NT2/D1 (cell line): ENCODE results near the gene PLCG2.
"Not testable (repeated sequence)": the region's sequence is repeated elsewhere in the genome, so short reads cannot be mapped to it uniquely, and the experiment has no call there.

Experiments
- DNase-seq: peaks from one replicate; pipeline ENCODE4 v3.0.0-alpha.2; 2011; ENCODE audit warnings: low read depth, low spot score
- H3K27me3 ChIP-seq: 2 replicates; pipeline ENCODE4 v1.6.0; 2011; ENCODE audit warnings: mild to moderate bottlenecking; ENCODE audit not compliant: insufficient read length, insufficient read depth
- H3K36me3 ChIP-seq: 2 replicates; pipeline ENCODE4 v1.6.1; 2011; ENCODE audit warnings: mild to moderate bottlenecking, low read length, mixed read lengths; ENCODE audit not compliant: insufficient read depth, insufficient read length
- H3K4me1 ChIP-seq: 2 replicates; pipeline ENCODE4 v1.5.1; 2011; ENCODE audit not compliant: insufficient read depth, insufficient read length
- H3K4me3 ChIP-seq: 2 replicates; pipeline ENCODE4 v1.5.1; 2011; ENCODE audit warnings: low read depth; ENCODE audit not compliant: insufficient read length
- H3K9ac ChIP-seq: 2 replicates; pipeline ENCODE4 v1.6.0; 2011; ENCODE audit warnings: low read depth; ENCODE audit not compliant: insufficient read length
- H3K9me3 ChIP-seq: 2 replicates; pipeline ENCODE4 v1.5.1; 2011; ENCODE audit warnings: mild to moderate bottlenecking, low read length; ENCODE audit not compliant: insufficient read depth
- SUZ12 ChIP-seq: IDR thresholded peaks from 2 replicates; pipeline ENCODE4 v1.6.1; 2011; ENCODE audit not compliant: insufficient read length, insufficient read depth; ENCODE audit errors: extremely low read depth
- YY1 ChIP-seq: IDR thresholded peaks from 2 replicates; pipeline ENCODE4 v1.6.1; 2011; ENCODE audit not compliant: insufficient read length, insufficient read depth
- ZNF274 ChIP-seq: IDR thresholded peaks from 2 replicates; pipeline ENCODE4 v1.6.1; 2011; ENCODE audit warnings: mild to moderate bottlenecking, low read depth, low read length

PLCG2 gene

DNA sequence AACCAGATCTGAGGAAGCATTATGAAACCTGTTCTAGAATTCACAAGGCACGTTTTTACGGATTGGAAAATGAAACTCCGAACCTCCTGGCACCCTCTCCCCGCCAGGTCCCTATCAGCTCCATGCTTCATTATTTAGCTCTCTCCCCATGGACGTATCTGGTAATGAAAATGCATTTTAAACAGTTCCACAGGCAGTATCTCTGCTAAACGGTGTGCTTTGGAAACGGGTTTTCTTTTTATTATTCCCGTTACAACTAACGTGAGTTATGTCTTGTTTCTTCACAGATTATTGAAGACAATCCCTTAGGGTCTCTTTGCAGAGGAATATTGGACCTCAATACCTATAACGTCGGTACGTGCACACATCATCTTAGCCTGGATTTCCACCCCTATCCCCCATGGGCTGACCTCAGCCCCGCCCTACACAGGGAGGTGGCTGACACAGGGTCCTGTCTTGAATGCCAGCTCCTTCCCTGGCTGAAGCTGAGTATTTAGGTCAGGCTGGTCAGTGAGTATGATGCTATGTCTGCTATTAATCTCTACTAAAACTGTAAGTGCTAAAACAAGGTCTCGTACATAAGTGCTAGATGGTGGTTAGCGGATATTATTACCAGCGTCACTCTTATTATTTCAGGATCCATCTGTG, 149.3 kb downstream of the PLCG2 start:
- DNase-seq: no peak

GRCh38 chr16:81928975-81929374, 149.9 kb downstream of the PLCG2 start:
- H3K27me3 ChIP-seq: no peaks in the 10 kb centered on the region
- H3K36me3 ChIP-seq: no peaks in the 10 kb centered on the region
- TF ChIP-seq ZNF274 (no peak), YY1 (no peak), SUZ12 (no peak)
- no peaks in the 10 kb centered on the region for H3K4me1 ChIP-seq
- no peak overlapping the region for H3K9ac ChIP-seq
- DNase-seq: no peak
- no peaks in the 10 kb centered on the region for H3K9me3 ChIP-seq
- no peak overlapping the region for H3K4me3 ChIP-seq

More for the DNA sequence above, 149.3 kb downstream of the PLCG2 start:
- TF ChIP-seq ZNF274 (no peak), SUZ12 (no peak), YY1 (no peak)
- no peaks in the 10 kb centered on the region for H3K27me3 ChIP-seq
- no peaks in the 10 kb centered on the region for H3K9me3 ChIP-seq
- no peak overlapping the region for H3K9ac ChIP-seq
- H3K4me1 ChIP-seq: no peaks in the 10 kb centered on the region
- H3K4me3 ChIP-seq: no peak overlapping the region
- no peaks in the 10 kb centered on the region for H3K36me3 ChIP-seq

GRCh38 chr16:81929841-81930240, 150.8 kb downstream of the PLCG2 start:
- Histone ChIP-seq H3K4me1 (no peaks in the 10 kb centered on the region), H3K4me3 (no peak overlapping the region), H3K9ac (no peak overlapping the region), H3K36me3 (no peaks in the 10 kb centered on the region), H3K27me3 (no peaks in the 10 kb centered on the region), H3K9me3 (no peaks in the 10 kb centered on the region)
- DNase-seq: no peak
- TF ChIP-seq SUZ12 (no peak), ZNF274 (no peak), YY1 (no peak)

DNA sequence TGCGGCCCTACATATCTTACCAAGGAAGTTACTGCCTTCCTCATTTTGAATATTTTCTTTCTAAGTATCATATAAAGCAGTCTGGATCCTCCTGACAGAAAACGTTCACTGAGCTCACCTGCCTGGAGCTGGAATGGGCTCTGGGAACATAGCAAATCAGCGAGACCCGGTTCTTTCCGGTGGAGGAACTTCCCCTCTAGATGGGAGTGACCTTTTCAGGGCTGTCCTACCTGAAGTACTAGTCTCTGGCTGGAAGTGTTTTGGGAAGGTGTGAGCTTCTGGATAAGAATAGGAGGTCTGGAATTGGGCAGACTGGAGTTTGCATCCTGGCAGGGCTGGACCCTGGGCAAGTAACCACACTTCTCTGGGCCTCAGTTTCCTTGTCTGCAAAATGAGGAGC, 152.8 kb downstream of the PLCG2 start:
- DNase-seq: no peak
- H3K9ac ChIP-seq: no peak overlapping the region
- H3K27me3 ChIP-seq: no peaks in the 10 kb centered on the region
- no peaks in the 10 kb centered on the region for H3K9me3 ChIP-seq
- peaks cover under 1% of the 10 kb centered on the region for H3K4me1 ChIP-seq
- H3K4me3 ChIP-seq: no peak overlapping the region
- peaks cover 5% of the 10 kb centered on the region for H3K36me3 ChIP-seq
- no peak for TF ChIP-seq YY1
- TF ChIP-seq SUZ12: no peak
- TF ChIP-seq ZNF274: no peak

DNA sequence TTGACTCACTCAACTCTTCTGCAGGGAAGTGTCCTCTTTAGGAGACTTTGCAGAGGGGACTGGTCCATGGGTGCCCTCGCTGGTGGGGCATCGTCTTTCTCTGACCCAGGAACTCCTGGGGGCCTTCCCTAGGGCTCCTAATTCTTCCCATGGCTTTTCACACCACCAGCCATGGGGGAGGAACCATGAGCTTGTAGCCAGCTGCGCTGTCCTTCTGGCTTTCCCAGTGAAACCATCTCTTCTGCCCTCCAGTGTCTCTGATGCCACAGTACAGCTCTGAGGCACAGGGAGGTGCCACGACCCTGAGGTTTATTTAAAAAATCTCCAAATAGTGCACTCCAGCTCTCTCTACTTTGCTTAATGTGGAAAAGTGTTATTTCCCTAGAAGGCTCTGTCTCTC, 153.6 kb downstream of the PLCG2 start:
- H3K4me1 ChIP-seq: peaks cover 6% of the 10 kb centered on the region
- H3K36me3 ChIP-seq: peaks cover 5% of the 10 kb centered on the region
- TF ChIP-seq SUZ12 (no peak), YY1 (no peak), ZNF274 (no peak)
- no peak for DNase-seq
- no peak overlapping the region for H3K4me3 ChIP-seq
- H3K9ac ChIP-seq: no peak overlapping the region
- no peaks in the 10 kb centered on the region for H3K9me3 ChIP-seq
- no peaks in the 10 kb centered on the region for H3K27me3 ChIP-seq

DNA sequence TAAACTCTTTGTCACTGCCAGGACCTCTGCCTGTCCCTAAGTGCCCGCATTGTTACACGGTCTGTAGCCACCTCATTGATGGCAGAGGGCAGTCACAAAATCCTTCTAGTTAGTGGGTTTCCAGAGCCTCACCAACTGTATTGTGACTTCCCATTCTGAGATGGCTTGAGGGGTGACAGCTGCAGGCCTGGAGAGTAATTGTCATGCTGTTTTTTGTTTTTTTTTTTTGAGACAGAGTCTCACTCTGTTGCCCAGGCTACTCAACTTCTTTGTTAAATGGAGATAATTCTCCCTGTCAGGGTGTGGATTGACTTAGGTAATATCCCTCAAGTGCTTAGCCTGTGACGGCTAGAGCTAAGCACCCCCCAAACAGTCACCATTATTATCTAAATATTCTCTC, 154.3 kb downstream of the PLCG2 start:
- Histone ChIP-seq H3K9ac (no peak overlapping the region), H3K9me3 (no peaks in the 10 kb centered on the region), H3K27me3 (no peaks in the 10 kb centered on the region), H3K4me3 (no peak overlapping the region), H3K4me1 (peaks cover 8% of the 10 kb centered on the region), H3K36me3 (peaks cover 5% of the 10 kb centered on the region)
- no peak for DNase-seq
- no peak for TF ChIP-seq SUZ12
- no peak for TF ChIP-seq YY1

GRCh38 chr16:81934711-81935110, 155.6 kb downstream of the PLCG2 start:
- H3K4me1 ChIP-seq, H3K9ac ChIP-seq, H3K9me3 ChIP-seq, H3K27me3 ChIP-seq, DNase-seq, H3K4me3 ChIP-seq, H3K36me3 ChIP-seq: not testable (repeated sequence)
